NCI-H82 (cell line): Measurements from ENCODE around the gene FKBP1A.

Source experiments
- DNase-seq: peaks from one replicate; lab custom pipeline; 2025; lab: John Stamatoyannopoulos, UW

The FKBP1A gene

DNA sequence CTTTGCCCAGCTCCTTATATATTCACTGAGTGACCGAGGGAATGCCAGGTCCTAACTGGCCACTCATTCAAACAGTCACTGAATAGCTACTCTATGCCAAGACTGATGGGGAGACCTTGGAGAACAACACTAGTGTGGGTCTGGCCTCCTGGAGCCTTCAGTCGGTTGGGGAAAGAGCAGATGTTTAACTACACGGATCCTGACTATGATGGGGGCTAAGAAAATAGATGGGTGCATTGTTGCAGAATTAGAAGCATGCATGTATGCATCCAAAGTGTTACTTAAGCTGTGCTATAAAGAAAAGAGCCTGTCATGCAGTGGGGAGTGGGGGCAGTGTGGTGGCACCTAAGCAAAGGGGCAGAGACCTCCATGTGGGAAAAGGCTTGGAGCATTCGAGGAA, 6.5 kb downstream of the FKBP1A start:
- no peak for DNase-seq

DNA sequence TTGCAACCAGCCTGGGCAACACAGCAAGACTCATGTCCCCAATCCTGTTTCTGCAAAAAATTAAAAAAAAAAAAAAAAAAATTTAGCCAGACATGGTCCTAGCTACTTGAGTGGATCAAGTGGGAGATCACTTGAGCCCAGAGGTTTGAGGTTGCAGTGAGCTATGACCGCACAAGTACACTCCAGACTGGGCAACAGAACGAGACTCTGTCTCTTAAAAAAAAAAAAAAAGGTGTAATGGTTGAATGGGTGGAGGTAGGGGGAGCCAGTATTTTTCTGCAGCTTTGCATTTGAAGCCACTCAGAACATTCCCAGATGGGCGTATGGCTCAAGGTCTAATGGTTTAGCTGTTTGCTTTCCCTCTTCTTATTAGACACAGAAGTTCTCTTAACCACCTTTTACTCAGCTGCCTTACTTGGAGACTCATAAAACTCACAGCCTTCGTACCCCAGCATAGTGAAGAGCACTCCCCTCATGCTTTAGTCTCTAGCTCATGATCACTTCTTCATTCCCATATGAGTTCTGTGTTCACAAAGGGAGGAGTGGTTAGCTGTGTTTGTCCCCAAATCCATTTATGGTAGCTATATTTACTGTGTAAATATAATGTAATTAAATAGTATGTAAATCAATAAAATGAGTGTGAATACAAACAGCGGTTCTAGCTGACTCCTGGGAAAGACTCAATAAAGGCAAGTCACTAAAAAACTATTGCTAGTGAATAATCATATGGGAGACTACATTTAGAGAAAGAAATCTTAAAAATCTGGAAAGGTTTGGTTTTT, 9.0 kb downstream of the FKBP1A start:
- no peak for DNase-seq

DNA sequence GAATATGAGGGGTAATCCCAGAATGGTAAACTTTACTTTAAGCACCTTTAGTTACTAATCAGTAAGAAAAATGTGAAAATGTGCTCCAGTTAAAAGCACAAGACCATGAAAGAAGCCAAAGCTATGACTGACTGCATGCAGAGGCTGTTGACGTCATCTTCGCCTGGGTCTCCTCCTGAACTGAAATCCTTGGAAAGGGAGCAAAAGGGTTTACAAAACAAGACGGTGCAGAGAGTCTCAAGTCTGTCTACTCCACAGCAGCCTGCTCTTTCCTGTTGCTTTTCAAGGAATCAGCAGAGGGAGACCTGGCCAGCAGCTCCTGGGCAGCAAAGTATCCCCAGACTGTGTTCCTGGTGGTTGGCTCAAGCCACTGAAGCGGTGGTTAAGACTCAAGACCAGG, 10.2 kb downstream of the FKBP1A start:
- DNase-seq, result no peak

DNA sequence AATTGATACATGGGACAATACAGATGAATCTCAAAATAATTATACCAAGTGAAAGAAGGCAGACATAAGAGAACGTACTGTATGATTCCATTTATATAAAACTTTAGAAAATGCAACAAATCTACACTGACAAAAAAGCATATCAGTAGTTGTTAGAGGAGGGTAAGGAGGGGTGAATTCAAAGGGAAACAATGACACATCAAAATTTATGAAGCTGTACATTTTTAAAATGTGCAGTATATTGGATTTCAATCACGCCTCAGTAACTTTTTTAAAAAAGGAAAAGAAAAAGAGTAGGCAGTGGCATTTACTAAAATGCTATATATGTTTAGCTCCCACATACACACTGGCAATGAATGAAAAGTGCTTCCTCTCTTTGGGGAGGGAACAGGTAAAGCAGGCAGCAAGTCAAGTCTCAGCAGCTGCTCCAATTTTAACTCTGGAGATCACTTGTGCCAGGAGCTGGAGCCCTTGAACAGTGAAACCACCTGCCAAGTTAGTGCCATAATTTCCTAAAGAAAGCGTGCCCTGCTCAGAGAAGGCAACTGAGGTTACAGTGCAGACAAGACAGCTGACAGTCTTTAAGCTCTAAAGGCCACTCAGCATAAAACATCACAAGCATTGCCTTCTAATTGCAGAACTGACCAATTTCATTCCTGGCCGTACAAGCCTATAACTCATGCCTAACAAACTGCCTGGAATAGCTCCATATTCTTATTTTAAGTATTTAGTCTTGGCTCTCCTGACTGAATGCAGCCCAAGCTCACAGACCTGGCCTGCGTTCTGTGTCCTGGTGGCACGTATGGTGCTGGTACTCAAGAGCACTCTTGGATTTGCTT, 10.9 kb downstream of the FKBP1A start:
- DNase-seq, result no peak

DNA sequence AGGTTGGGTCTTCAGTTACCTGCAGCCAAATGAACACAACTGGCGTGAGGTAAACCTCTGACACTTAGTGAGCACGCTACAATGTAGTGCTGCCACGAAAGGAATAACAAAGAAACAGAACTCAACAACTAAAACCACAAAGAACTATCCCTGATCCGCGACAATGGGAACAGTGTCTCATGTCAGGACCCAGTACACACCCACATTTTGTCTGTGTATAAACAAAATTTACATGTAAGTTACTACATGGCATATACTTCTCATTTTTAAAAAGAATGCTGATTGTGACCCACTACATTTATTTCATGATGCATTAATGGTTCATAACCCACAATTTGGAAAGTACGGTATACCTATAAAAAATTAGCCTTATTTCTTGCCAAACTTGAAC, 14.1 kb downstream of the FKBP1A start:
- DNase-seq, result no peak

DNA sequence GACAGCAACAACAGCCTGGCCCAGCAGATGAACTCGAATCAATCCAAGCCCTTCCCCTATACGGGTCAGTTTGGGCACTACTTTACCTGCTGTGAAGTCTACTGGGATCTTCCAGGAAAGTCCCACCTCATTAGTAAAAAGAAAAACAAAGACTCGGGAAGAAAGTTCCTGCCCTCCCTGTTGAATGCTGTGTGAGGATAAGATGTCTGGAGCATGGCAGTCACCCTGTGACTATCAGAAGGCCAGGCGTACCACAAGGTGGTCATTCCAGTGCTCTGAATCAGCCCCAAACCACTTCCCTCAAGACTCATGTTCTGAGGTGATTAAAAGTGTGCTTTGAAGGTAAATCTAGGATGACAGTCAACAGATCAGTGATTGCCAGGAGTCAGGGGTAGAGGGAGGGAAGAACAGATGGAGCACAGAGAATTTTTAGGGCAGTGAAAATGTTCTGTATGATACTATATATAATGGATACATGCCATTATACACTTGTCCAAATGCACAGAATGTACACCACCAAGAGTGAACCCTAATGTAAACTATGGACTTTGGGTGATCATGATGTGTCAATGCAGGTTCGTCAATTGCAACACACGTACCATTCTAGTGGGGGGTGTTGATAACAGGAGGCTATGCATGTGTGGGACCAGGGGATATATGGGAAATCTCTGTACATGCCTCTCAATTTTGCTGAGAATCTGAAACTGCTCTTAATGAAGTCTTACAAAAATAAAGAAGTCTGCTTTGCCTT, 14.7 kb downstream of the FKBP1A start:
- no peak for DNase-seq

DNA sequence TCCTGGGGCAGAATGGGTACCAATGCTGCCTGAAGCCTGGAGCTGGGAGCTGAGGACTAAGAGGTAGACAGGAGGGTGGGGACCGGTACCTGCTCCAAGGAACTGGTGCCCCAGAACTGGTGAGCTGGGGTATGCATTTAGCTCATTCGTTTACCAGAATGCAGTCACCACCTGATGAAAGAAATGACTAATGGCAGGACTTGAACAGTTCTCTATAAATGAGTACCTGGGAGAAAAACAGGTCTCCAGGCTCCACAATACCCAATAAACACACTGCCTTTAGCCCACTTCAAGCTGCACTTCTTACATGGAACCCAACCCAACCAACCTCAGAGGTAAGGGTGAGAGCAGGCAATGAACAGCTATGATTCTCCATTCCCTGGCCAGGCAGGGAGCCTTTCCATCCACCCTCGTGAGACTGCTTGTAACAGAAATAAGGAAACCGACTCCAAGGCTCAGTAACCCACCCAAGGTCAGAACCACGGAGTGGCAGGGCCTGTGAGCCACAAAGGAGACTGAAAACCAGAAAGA, 15.4 kb downstream of the FKBP1A start:
- DNase-seq, result no peak

DNA sequence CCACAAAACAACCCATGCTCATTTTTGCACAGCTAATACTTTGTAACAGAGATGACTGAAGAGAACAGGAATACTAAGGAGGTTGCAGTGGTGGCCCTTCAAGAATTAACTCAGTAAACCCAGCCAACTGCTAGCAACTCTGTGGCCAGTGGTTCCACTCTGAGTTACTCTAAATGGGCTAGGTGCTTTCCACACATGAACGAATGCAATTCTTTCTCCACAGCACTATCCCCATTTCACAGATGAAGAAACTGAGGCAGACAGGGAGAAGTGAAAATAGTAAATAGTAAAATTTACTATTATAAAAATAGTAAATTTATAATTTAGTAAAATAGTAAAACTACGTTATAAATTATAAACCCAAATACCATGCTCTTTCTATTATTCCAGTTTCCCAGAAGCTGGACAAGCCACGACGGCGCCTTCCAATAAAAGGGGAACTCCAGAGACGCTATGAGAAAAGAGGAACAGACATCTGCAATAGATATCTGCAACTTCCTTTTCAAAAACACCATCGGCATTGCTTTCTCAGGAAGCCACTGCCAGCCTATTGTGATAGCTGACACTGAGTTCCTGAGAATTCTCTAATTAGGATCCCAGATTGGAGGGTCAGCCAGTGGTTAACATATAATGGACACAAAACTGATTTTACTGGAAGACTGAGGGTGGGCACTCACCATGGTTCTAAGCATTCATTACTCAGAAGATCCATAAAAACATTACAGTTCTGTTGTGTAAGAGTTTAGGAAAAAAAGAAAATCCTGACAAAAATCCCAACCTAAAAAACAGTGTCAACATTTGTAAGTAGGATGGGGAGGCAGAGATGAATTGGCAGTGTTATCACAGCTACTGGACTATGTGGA, 16.2 kb downstream of the FKBP1A start:
- no peak for DNase-seq

DNA sequence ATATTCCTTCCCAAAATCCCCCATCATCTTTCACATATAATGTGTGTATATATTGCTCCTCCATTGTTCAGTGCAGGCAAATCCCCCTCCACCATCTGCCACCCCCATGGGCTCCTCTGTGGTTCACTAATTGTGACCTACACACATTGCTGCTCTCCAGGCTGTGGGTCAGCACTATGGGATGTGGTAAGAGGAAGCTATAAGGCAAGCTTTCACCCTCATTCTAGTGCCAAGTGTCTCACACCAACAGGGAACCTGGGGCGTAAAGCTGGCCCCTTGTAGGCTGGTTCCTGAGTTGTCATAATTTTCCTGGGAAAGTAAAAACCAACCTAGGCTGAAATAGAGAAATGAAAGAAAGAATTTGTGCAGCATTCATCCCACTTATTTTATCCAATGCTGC, 16.8 kb downstream of the FKBP1A start:
- DNase-seq, result no peak

DNA sequence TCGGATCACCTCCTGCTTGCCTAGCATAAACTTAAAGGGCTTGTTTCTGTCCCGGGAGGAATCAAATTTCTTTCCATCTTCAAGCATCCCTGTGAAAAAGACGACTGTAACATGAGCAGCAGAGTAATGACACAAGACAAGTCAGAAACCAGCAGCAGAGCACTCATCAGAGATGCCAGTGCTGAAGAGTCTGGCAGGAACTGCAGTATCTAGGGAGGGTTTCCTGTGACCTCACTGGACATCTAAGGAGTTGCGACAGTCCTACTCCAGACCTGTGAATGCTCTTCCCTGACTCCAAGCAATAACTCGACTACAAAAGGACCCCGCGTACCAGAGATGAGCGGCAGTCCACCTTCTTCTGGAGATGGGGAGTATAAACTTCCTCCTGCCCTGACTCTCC, 17.3 kb downstream of the FKBP1A start:
- DNase-seq, result no peak

DNA sequence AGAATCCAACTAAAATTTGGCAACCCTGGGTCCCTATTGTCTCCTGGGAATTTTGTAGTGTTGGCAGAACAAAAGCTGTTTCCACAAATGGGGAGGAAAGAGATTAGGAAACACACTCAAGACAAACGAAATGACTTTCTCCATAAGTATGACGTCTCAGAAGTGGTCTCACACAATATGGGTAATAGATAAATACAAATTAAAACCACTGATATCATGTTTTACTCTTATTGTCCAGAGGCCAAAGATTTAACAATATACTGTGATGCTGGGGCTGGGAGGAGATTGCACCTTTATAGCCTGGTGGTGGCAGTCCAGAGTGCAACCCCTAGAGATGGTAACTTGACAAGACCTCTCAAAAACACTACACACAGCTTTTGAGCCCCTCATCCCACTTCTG, 18.6 kb downstream of the FKBP1A start:
- DNase-seq, result no peak

DNA sequence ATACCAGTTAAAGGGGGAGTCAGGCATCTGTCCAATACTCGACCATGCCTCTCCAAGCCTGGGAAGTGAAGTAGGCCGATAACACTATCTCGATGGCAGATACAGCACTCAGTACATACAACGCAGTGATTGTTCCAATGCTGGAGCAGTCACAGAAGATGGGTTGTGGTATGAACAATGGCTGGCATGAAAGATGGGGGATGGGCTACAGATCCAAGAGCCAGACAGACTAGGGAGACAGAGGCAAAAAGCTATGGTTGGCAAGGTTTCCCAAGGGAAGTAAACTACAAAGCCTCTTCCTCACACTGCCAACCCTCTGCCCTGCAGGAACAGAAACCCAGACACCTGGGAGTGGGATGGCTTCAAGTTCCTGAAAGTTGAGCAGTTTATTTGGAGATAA, 19.2 kb downstream of the FKBP1A start:
- DNase-seq, result no peak

DNA sequence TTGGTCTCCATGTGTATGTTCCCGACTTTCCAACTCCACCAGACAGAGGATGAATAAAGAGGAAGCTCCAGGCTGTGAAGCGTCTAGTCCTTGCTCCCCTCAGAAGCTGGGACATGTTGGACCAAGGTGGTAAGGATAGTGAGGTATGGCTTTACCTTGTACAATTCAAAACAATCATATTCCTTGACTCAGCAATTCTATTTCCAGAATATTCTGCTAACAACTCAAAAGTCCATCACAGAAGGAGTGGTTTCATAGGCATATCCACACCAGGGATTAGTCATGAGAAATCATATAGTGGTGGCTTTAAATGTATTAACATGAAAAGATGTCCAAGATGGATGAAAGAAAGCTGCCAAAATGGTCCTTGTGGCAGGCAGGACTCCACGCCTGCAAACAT, 19.8 kb downstream of the FKBP1A start:
- no peak for DNase-seq

DNA sequence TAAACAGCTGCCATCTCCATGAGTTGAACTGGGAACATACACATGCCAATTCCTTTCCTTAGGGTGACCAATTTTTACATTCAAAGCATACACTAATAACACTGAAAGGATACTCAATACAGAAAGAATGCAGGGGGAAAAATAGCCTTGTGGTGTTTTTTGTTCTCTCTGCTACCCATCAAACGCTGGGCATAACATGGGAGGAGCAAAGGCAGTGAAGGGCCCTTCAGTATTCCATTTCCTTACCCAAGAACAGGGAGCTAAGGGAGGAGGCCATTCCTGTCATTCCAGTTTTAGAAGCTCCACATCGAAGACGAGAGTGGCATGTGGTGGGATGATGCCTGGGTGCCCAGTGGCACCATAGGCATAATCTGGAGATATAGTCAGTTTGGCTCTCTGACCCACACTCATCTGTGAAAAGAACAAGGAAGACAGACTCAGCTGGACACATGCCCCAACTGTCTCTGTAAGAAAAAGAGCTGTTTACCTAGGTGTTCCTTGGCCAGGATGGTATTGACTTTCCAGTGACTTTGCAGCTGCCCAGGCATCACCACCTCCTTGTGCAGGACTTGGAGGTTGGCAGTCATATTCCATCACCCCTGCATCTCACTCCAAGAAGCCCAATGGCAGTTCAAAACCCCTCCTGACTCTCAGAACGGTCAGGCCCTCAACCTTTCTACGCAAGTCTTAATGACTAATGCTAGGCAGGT, 20.9 kb downstream of the FKBP1A start:
- no peak for DNase-seq

DNA sequence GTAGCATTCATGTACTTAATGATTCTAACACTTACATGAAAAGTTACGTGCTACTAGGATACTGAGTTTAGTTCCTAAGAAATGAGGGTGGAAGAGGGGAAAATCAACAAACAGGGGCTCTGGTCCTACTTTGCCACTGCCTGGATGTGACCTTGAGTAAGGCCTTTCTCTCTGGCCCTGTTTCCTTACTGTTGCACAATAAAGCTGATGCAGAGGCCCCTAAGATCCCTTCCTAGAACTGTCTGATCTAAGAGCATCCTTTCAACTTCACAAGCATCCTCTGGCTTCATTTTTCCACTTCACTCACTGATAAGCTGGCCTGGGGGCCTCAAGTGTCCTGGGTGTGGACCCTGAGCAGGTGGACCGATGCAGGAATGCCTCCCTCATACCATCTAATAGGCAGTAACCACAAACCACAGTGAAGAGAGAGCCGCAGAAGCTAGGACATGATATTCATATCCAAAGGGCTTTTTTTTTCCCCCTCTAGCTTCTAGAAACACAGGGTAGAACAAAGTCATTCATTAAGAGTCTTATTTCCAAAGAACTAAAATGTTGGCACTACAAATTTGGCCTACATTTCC, 21.6 kb downstream of the FKBP1A start:
- DNase-seq, result no peak

DNA sequence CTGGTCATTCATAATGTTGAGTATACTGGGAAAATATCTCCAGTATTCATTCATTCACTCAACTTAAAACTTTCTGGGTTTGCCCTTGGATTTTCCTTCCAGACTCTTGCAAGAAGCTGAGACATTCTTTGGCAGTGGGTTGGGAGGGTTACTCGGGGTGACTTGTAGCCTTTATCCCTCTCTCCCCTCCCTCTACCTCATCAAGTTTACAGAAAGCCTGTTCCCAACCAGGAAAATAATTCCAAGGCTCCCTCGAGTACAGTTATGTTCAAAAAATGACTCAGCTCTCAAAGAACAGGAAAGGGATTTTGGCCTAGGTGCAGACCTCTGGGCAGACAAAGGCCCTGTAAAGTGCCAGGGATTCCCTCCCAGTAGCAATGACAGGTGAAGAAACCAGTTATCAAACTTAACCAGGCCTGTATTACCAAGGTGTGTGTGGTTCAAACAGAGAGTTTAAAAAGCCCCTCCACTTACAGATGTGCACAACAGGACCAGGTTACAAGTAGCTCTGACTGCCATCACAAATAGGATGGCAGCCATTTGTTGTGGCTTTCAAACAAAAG, 22.2 kb downstream of the FKBP1A start:
- DNase-seq, result no peak

DNA sequence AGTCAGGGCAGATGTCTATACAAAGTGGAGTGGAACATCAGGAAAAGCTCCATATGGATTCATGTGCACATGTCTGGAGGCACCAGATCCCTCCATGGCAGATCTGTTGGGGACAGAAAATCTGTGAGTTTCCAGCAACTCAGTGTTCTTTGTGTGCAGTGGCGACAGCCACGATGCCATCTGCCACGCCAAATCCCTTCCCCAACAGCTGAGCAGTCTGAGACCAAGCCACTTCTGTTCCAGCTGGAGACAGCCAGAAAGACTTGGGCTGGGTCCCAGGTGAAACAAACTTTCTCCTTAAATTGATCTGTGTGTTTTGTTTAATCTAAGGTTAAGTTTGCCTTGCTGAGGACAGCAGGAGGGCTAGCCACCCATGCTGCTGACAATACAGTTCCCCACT, 22.9 kb downstream of the FKBP1A start:
- DNase-seq, result peak; percentile 59

DNA sequence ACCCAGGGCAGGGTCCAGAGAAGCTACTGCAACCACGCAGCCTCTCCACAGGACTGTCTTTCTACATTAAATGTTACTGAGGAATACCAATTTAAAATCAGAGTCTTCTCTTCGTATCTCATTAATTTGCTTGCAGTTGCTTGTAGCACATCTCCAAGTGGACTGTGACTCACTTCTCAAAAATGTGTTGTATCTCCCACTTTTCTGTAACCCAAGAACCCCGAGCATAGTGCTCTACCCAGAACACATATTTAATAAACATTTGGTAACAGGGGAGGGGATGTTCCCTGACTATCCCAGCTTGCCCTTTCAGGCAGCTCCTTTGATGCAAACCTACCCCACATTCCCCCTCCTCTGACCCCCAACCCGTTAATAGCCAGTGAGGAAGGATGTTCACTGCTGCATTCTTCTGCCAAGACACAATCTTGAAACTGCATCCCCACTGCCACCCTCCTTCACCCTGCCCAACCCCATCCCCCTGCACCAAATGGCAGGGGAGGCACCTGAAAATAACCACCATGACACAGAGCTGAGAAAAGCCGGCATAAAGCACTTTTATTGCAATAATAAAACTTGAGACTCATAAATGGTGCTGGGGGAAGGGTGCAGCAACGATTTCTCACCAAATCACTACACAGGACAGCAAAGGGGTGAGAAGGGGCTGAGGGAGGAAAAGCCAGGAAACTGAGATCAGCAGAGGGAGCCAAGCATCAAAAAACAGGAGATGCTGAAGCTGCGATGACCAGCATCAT, 24.2 kb downstream of the FKBP1A start:
- no peak for DNase-seq

DNA sequence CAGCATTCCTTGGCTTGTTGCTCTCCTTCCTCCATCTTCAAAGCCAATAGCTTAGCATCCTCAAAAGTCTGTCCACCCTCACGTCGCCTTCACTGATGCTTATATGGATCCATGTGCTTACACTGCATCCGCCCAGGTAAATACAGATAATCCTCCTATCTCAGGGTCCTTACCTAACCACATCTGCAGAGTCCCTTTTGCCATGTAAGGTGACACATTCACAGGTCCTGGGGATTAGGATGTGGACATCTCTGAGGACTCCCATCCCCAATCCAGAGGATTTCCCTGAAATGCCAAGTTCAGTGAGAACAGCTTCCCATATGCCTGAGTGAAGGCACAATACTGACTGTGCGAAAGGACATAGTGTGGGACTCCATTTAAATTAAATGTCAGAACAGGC, 25.4 kb downstream of the FKBP1A start:
- no peak for DNase-seq
